Measurements from ENCODE around the gene PRF1. TPM values are rescaled to one million over a fixed set of nuclear protein-coding genes. Genes with fewer than 3 reads are reported as not detected.
"Not testable (repeated sequence)": the region's sequence is repeated elsewhere in the genome, so short reads cannot be mapped to it uniquely, and the experiment has no call there.

PRF1 gene
- polyA plus RNA-seq, 1 experiment, result not detected

DNA sequence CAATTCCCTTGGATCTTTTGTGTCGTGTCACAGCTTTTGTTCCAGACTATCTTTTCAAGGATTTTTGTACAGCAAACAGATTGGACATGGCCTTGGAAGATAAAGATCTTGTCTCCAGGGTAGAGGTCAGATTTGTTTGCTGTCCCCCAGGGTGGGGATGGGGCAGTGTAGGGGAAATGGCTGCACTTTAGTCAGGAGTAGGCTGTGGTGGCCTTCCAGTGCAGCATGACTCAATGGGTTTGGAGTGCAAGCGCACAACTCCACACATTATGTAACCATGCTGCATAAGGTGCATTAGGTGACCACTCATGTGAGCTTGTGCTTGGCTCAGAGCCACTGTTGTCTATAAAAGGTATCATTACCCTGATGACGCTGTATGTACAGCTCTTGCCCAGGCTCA lies 45.9 kb upstream of the PRF1 start:
- no peaks in the 10 kb centered on the region for H3K36me3 ChIP-seq (ENCODE audit: control insufficient read depth, insufficient read depth, low read length)
- no peak for DNase-seq (ENCODE audit: low read depth)
- no peak overlapping the region for H3K4me3 ChIP-seq (ENCODE audit: low read depth, low read length)
- CTCF ChIA-PET, result interaction anchor here (0.7 kb wide), 1 partner anchor 110 kb away, joined by 3 read pairs; no protein-coding TSS in a partner anchor
- POLR2A ChIA-PET, result no interaction called here
- TF ChIP-seq, protein P1, sequence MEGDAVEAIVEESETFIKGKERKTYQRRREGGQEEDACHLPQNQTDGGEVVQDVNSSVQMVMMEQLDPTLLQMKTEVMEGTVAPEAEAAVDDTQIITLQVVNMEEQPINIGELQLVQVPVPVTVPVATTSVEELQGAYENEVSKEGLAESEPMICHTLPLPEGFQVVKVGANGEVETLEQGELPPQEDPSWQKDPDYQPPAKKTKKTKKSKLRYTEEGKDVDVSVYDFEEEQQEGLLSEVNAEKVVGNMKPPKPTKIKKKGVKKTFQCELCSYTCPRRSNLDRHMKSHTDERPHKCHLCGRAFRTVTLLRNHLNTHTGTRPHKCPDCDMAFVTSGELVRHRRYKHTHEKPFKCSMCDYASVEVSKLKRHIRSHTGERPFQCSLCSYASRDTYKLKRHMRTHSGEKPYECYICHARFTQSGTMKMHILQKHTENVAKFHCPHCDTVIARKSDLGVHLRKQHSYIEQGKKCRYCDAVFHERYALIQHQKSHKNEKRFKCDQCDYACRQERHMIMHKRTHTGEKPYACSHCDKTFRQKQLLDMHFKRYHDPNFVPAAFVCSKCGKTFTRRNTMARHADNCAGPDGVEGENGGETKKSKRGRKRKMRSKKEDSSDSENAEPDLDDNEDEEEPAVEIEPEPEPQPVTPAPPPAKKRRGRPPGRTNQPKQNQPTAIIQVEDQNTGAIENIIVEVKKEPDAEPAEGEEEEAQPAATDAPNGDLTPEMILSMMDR (IDR thresholded peaks at IDR 0.05; ENCODE audit: insufficient read depth, low read depth, low read length), result no peak
- H3K27me3 ChIP-seq (ENCODE audit: control insufficient read depth, insufficient read depth, low read length), result peaks cover 6% of the 10 kb centered on the region

GRCh38 chr10:70647086-70647485 lies 44.5 kb upstream of the PRF1 start:
- CTCF ChIA-PET, result no interaction called here
- no peak overlapping the region for H3K4me3 ChIP-seq (ENCODE audit: low read depth, low read length)
- DNase-seq (ENCODE audit: low read depth), result no peak

DNA sequence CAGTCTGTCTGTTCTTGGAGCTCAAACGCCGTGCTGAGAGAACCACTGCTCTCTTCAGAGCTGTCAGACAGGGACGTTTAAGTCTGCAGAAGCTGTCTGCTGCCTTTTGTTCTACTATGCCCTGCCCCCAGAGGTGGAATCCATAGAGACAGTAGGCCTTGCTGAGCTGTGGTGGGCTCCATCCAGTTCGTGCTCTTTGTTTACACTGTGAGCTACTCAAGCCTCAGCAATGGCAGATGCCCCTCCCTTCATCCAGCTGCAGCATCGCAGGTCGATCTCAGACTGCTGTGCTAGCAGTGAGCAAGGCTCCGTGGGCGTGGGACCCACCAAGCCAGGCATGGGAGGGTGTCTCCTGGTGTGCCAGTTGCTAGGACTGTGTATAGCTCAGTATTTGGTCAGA lies 42.4 kb upstream of the PRF1 start:
- DNase-seq (ENCODE audit: low read depth); H3K36me3 ChIP-seq (ENCODE audit: control insufficient read depth, insufficient read depth, low read length); POLR2A ChIA-PET; H3K27me3 ChIP-seq (ENCODE audit: control insufficient read depth, insufficient read depth, low read length); CTCF ChIA-PET; H3K4me3 ChIP-seq (ENCODE audit: low read depth, low read length): not testable (repeated sequence)

More at GRCh38 chr10:70647086-70647485, 44.5 kb upstream of the PRF1 start:
- H3K27me3 ChIP-seq (ENCODE audit: control insufficient read depth, insufficient read depth, low read length), result peaks cover 6% of the 10 kb centered on the region
- TF ChIP-seq, protein P1 (IDR thresholded peaks at IDR 0.05; ENCODE audit: insufficient read depth, low read depth, low read length), result no peak
- H3K36me3 ChIP-seq (ENCODE audit: control insufficient read depth, insufficient read depth, low read length), result no peaks in the 10 kb centered on the region
- POLR2A ChIA-PET, result no interaction called here

DNA sequence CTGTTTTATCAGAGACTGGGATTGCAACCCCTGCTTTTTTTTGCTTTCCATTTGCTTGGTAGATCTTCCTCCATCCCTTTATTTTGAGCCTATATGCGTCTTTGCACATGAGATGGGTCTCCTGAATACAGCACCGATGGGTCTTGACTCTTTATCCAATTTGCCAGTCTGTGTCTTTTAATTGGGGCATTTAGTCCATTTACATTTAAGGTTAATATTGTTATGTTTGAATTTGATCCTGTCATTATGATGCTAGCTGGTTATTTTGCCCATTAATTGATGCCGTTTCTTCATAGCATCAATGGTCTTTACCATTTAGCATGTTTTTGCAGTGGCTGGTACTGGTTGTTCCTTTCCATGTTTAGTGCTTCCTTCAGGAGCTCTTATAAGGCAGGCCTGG lies 40.7 kb upstream of the PRF1 start:
- H3K36me3 ChIP-seq (ENCODE audit: control insufficient read depth, insufficient read depth, low read length); H3K4me3 ChIP-seq (ENCODE audit: low read depth, low read length); CTCF ChIA-PET; DNase-seq (ENCODE audit: low read depth); H3K27me3 ChIP-seq (ENCODE audit: control insufficient read depth, insufficient read depth, low read length); POLR2A ChIA-PET: not testable (repeated sequence)

DNA sequence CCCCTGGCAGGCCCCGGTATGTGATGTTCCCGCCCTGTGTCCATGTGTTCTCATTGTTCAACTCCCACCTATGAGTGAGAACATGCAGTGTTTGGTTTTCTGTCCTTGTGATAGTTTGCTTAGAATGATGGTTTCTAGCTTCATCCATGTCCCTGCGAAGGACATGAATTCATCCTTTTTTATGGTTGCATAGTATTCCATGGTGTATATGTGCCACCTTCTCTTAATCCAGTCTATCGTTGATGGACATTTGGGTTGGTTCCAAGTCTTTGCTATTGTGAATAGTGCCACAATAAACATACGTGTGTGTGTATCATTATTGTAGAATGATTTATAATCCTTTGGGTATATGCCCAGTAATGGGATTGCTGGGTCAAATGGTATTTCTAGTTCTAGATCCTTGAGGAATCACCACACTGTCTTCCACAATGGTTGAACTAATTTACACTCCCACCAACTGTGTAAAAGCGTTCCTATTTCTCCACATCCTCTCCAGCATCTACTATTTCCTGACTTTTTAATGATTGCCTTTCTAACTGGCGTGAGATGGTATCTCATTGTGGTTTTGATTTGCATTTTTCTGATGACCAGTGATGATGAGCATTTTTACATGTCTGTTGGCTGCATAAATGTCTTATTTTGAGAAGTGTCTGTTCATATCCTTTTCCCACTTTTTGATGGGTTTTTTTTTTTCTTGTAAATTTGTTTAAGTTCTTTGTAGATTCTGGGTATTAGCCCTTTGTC lies 37.3 kb upstream of the PRF1 start:
- H3K4me3 ChIP-seq (ENCODE audit: low read depth, low read length); CTCF ChIA-PET; H3K27me3 ChIP-seq (ENCODE audit: control insufficient read depth, insufficient read depth, low read length); H3K36me3 ChIP-seq (ENCODE audit: control insufficient read depth, insufficient read depth, low read length); POLR2A ChIA-PET; DNase-seq (ENCODE audit: low read depth): not testable (repeated sequence)

DNA sequence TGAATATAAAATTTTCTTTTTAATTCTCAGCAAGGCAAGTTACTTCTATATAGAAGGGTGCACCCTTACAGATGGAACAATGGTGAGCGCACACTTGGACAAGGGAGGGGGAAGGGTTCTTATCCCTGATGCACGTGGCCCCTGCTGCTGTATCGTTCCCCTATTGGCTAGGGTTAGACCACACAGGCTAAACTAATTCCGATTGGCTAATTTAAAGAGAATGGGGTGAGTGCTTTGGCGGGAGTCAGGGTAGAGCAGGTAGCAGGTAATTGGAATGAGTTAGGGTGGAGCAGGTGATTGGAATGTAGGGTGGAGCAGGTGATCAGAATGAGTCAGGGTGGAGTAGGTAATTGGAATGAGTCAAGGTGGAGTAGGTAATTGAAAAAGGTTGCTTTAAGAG lies 32.0 kb upstream of the PRF1 start:
- H3K27me3 ChIP-seq (ENCODE audit: control insufficient read depth, insufficient read depth, low read length); CTCF ChIA-PET; POLR2A ChIA-PET; H3K4me3 ChIP-seq (ENCODE audit: low read depth, low read length); H3K36me3 ChIP-seq (ENCODE audit: control insufficient read depth, insufficient read depth, low read length); DNase-seq (ENCODE audit: low read depth): not testable (repeated sequence)

GRCh38 chr10:70634011-70634410 lies 31.5 kb upstream of the PRF1 start:
- CTCF ChIA-PET, result no interaction called here
- no peaks in the 10 kb centered on the region for H3K36me3 ChIP-seq (ENCODE audit: control insufficient read depth, insufficient read depth, low read length)
- H3K27me3 ChIP-seq (ENCODE audit: control insufficient read depth, insufficient read depth, low read length), result peaks cover 3% of the 10 kb centered on the region; the same call in 1 of the 2 replicates
- POLR2A ChIA-PET, result no interaction called here
- TF ChIP-seq, protein P1 (IDR thresholded peaks at IDR 0.05; ENCODE audit: insufficient read depth, low read depth, low read length), result no peak
- DNase-seq (ENCODE audit: low read depth), result no peak
- no peak overlapping the region for H3K4me3 ChIP-seq (ENCODE audit: low read depth, low read length)

DNA sequence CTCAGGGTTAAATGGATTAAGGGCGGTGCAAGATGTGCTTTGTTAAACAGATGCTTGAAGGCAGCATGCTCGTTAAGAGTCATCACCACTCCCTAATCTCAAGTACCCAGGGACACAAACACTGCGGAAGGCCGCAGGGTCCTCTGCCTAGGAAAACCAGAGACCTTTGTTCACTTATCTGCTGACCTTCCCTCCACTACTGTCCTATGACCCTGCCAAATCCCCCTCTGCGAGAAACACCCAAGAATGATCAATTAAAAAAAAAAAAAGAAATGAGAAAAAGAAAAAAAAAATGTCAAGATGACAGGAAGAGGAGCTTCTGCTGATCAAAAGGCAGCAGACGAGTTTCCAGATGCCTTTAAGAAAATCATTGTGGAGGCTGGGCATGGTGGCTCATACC lies 29.2 kb upstream of the PRF1 start:
- H3K36me3 ChIP-seq (ENCODE audit: control insufficient read depth, insufficient read depth, low read length); POLR2A ChIA-PET; DNase-seq (ENCODE audit: low read depth); H3K27me3 ChIP-seq (ENCODE audit: control insufficient read depth, insufficient read depth, low read length); H3K4me3 ChIP-seq (ENCODE audit: low read depth, low read length): not testable (repeated sequence)
- CTCF ChIA-PET, result interaction anchor here (1.0 to 1.5 kb wide), 2 partner anchors 21 to 91 kb away, joined by 3 to 7 read pairs; no protein-coding TSS in a partner anchor
